Endothelial cell of umbilical vein (primary cell): ENCODE measurements around the gene CENPQ. TPM values are rescaled to one million over a fixed set of nuclear protein-coding genes. Genes with fewer than 3 reads are reported as not detected.

Experiments used
- BruUV-seq: library from RNA; stranded (reverse); fragments of 400-500 nt; replicated peaks from 2 replicates; lab custom pipeline; 2021; lab: Mats Ljungman, UMichigan
- CTCF ChIA-PET: fragments of 300-600, 350-600 bp; sonication (Branson Sonifier 250); formaldehyde crosslinking; loops from one replicate; lab custom pipeline; 2021; ENCODE audit warnings: antibody characterized with exemption, inconsistent platforms; lab: Charles Lee
- POLR2A ChIA-PET: fragments of 300-600, 350-600 bp; sonication (Branson Sonifier 250); formaldehyde crosslinking; loops from one replicate; lab custom pipeline; 2021; ENCODE audit warnings: antibody characterized with exemption, inconsistent platforms; lab: Charles Lee
- DNase-seq: peaks from one replicate; pipeline ENCODE4 v3.0.0-alpha.2; 2011; ENCODE audit warnings: low read depth, low spot score
- FAIRE-seq: peaks from 2 replicates; lab custom pipeline; 2011; peaks lifted over from hg19 to GRCh38; lab: Jason Lieb, UNC
- H2AFZ ChIP-seq: 2 replicates; pipeline ENCODE4 v1.6.0; 2012; ENCODE audit warnings: low read depth, low read length, control low read depth, inconsistent platforms
- H3K27ac ChIP-seq: 2 replicates; pipeline ENCODE4 v1.5.1; 2011; ENCODE audit warnings: low read depth, mild to moderate bottlenecking, control low read depth, low read length, moderate library complexity; ENCODE audit not compliant: insufficient read depth
- H3K27me3 ChIP-seq, 2 experiments: 2 replicates each; pipeline versions ENCODE4 v1.6.0 to v1.6.1; 2011; ENCODE audit warnings: low read length in 2 of 2, mixed read lengths in 1 of 2; ENCODE audit not compliant: control insufficient read depth in 2 of 2, insufficient read depth in 2 of 2
- H3K36me3 ChIP-seq, 2 experiments: 2 replicates in 1 of 2; 3 replicates in 1 of 2; pipeline ENCODE4 v1.5.1; 2011; ENCODE audit warnings: low read length in 2 of 2, mild to moderate bottlenecking in 1 of 2, moderate library complexity in 1 of 2; ENCODE audit not compliant: control insufficient read depth in 2 of 2, insufficient read depth in 2 of 2; ENCODE audit errors: extremely low read depth in 1 of 2
- H3K4me1 ChIP-seq: 3 replicates; pipeline ENCODE4 v1.5.1; 2011; ENCODE audit warnings: mild to moderate bottlenecking, low read length; ENCODE audit not compliant: control insufficient read depth, insufficient read depth; ENCODE audit errors: extremely low read depth
- H3K4me2 ChIP-seq: 2 replicates; pipeline ENCODE4 v1.6.1; 2011; ENCODE audit warnings: low read length, control low read depth, mixed read lengths; ENCODE audit not compliant: insufficient read depth
- H3K4me3 ChIP-seq, 3 experiments: fragments of 200-600 bp in 1 of 3; sonication (generic), shearing (Covaris generic) in 1 of 3; replicated peaks in 1 of 3; 2 replicates each; pipeline ENCODE4 v1.5.1; 2011 to 2016; ENCODE audit warnings: control low read depth in 3 of 3, low read length in 3 of 3, mild to moderate bottlenecking in 2 of 3, inconsistent platforms in 1 of 3, low read depth in 1 of 3, moderate library complexity in 1 of 3; ENCODE audit not compliant: insufficient read depth in 1 of 3
- H3K79me2 ChIP-seq: 2 replicates; pipeline ENCODE4 v1.6.0; 2012; ENCODE audit warnings: low read length, inconsistent platforms; ENCODE audit not compliant: control insufficient read depth, insufficient read depth
- H3K9ac ChIP-seq: replicated peaks from 2 replicates; pipeline ENCODE3; 2011; ENCODE audit warnings: low read length, control low read depth; ENCODE audit not compliant: insufficient read depth; ENCODE audit errors: extremely low read depth
- H3K9me1 ChIP-seq: replicated peaks from 3 replicates; pipeline ENCODE4 v1.6.0; 2011; ENCODE audit warnings: mild to moderate bottlenecking, low read length; ENCODE audit not compliant: control insufficient read depth, insufficient read depth; ENCODE audit errors: extremely low read depth
- H3K9me3 ChIP-seq: replicated peaks from 2 replicates; pipeline ENCODE4 v1.5.1; 2012; ENCODE audit warnings: low read length, inconsistent platforms; ENCODE audit not compliant: control insufficient read depth, insufficient read depth
- H4K20me1 ChIP-seq: replicated peaks from 2 replicates; pipeline ENCODE3; 2011; ENCODE audit warnings: mild to moderate bottlenecking, low read length; ENCODE audit not compliant: control insufficient read depth, insufficient read depth; ENCODE audit errors: extremely low read depth
- EZH2 ChIP-seq: IDR thresholded peaks from 2 replicates; pipeline ENCODE4 v1.6.1; 2012; ENCODE audit warnings: borderline replicate concordance, low read depth, mild to moderate bottlenecking, moderate library complexity, low read length, inconsistent platforms; ENCODE audit not compliant: severe bottlenecking
- FOS ChIP-seq: IDR thresholded peaks from 2 replicates; pipeline ENCODE4 v1.6.1; 2011; ENCODE audit warnings: mild to moderate bottlenecking, low read length, moderate library complexity, borderline replicate concordance; ENCODE audit not compliant: insufficient read depth
- GATA2 ChIP-seq: IDR thresholded peaks from 2 replicates; pipeline ENCODE4 v1.7.0; 2011; ENCODE audit warnings: low read depth, mild to moderate bottlenecking, moderate library complexity, mixed read lengths, low read length; ENCODE audit not compliant: insufficient read length, insufficient read depth
- JUN ChIP-seq: IDR thresholded peaks from 2 replicates; pipeline ENCODE4 v1.6.1; 2011; ENCODE audit warnings: borderline replicate concordance, low read depth; ENCODE audit not compliant: insufficient read length, insufficient read depth
- MYC ChIP-seq: IDR thresholded peaks from one replicate; pipeline ENCODE4 v1.6.1; 2011; ENCODE audit warnings: mild to moderate bottlenecking, low read depth, low read length
- POLR2A ChIP-seq: IDR thresholded peaks from 2 replicates; pipeline ENCODE4 v1.6.1; 2012; ENCODE audit warnings: low read depth, mild to moderate bottlenecking, control low read depth, low read length
- POLR2AphosphoS5 ChIP-seq: IDR thresholded peaks from 2 replicates; pipeline ENCODE4 v1.6.1; 2012; ENCODE audit warnings: low read depth, mild to moderate bottlenecking, control low read depth, low read length, moderate library complexity; ENCODE audit not compliant: insufficient read depth
- dilution Hi-C: fragments of 300-500 bp; cut with MboI; formaldehyde crosslinking; loops from one replicate; pipeline ENCODE4 v1.15.0; 2019; ENCODE audit warnings: low sequenced_read_pairs; ENCODE audit not compliant: extremely low pct_ligation_motif_present
- intact Hi-C: fragments of 100-400 bp; cut with micrococcal nuclease; formaldehyde crosslinking; loops from one replicate; pipeline ENCODE4 v1.10.0; 2022
- polyA plus RNA-seq, 4 experiments: library from polyadenylated mRNA; depleted of rRNA in 3 of 4; stranded (reverse) in 3 of 4; unstranded in 1 of 4; fragments of >200 nt; gene quantifications; 2 replicates each; pipeline versions ENCODE4 v1.2.1 to v1.2.3, GENCODE V29; 2011 to 2012; ENCODE audit warnings: missing spikeins in 1 of 4
- total RNA-seq: library from RNA; stranded (reverse); gene quantifications from 2 replicates; pipeline ENCODE4 v1.2.3, GENCODE V29; 2021
- TF ChIP-seq, protein P1 (sequence below), 2 donors: IDR thresholded peaks; 1 replicate in 1 of 2; 2 replicates in 1 of 2; pipeline ENCODE4 v1.5.1; 2011; ENCODE audit warnings: low read length in 2 of 2, mild to moderate bottlenecking in 2 of 2, moderate library complexity in 2 of 2, control low read depth in 1 of 2, inconsistent platforms in 1 of 2, low read depth in 1 of 2; ENCODE audit not compliant: insufficient read depth in 1 of 2; ENCODE audit errors: extremely low read depth in 1 of 2
- TF ChIP-seq, protein P2 (sequence below): IDR thresholded peaks from 2 replicates; pipeline ENCODE4 v1.6.1; 2011; ENCODE audit not compliant: insufficient read depth, insufficient read length

The CENPQ gene
- total and polyA plus RNA-seq, 2 donors (not counting 3 experiments of a cell fraction or from before 2014, with no cell fraction given) = 3.3 to 8.0 TPM

DNA sequence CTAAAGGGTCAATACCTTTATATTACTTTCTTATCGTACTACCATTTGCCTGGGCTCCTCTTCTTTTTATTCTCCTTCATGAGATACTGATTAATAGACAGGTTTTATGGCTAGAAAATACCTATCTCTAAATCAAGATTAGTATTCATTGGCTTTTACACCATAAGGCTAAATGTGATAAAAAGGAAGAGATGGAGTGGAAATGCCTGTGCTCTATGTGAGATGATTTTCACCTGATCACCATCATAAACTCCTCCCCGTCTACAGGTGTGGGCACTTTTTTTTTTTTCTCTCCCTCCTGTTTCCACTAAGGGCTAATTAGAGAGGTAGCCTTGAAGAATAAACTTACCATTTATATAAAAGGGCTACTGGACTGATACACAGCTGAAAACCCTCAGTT lies 36.5 kb downstream of the CENPQ start, which contains the start of gene GLYATL3:
GLYATL3 (plus strand) TSS at position 301 of the 400 bp plus-strand sequence. CDS start 12,068 bp downstream, outside the sequence.
- Histone ChIP-seq H4K20me1 (no peaks in the 10 kb centered on the region), H3K4me3 (no peak within 1 kb of the TSS), H3K27me3 (no peaks in the 10 kb centered on the region), H3K4me1 (no peaks in the 10 kb centered on the region), H2AFZ (no peak within 1 kb of the TSS), H3K9me3 (no peaks in the 10 kb centered on the region), H3K9ac (no peak within 1 kb of the TSS), H3K36me3 (peaks cover 1 to 2% of the 10 kb centered on the region in 2 experiments), H3K27ac (no peak within 1 kb of the TSS), H3K9me1 (no peaks in the 10 kb centered on the region), H3K79me2 (no peaks in the 10 kb centered on the region), H3K4me2 (no peak within 1 kb of the TSS)
- intact Hi-C loops = no loop called here
- FAIRE-seq = no peak
- no TSS peak for BruUV-seq
- POLR2A ChIA-PET = no interaction called here
- CTCF ChIA-PET = no interaction called here
- DNase-seq = no peak
- TF ChIP-seq MYC (no peak), EZH2 (no peak), GATA2 (no peak), FOS (no peak), JUN (no peak), POLR2AphosphoS5 (no peak), POLR2A (no peak)
- TF ChIP-seq, protein P1, sequence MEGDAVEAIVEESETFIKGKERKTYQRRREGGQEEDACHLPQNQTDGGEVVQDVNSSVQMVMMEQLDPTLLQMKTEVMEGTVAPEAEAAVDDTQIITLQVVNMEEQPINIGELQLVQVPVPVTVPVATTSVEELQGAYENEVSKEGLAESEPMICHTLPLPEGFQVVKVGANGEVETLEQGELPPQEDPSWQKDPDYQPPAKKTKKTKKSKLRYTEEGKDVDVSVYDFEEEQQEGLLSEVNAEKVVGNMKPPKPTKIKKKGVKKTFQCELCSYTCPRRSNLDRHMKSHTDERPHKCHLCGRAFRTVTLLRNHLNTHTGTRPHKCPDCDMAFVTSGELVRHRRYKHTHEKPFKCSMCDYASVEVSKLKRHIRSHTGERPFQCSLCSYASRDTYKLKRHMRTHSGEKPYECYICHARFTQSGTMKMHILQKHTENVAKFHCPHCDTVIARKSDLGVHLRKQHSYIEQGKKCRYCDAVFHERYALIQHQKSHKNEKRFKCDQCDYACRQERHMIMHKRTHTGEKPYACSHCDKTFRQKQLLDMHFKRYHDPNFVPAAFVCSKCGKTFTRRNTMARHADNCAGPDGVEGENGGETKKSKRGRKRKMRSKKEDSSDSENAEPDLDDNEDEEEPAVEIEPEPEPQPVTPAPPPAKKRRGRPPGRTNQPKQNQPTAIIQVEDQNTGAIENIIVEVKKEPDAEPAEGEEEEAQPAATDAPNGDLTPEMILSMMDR (IDR thresholded peaks at IDR 0.05; ENCODE audit: extremely low read depth in 1 of 2, insufficient read depth in 1 of 2, low read depth in 1 of 2, low read length in 2 of 2) = no peak
- TF ChIP-seq, protein P2, sequence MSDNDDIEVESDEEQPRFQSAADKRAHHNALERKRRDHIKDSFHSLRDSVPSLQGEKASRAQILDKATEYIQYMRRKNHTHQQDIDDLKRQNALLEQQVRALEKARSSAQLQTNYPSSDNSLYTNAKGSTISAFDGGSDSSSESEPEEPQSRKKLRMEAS = no peak
- dilution Hi-C loops = no loop called here
